HPDE6-E6E7 (cell line): Measurements from ENCODE around the gene CCDC93.
"Not testable (repeated sequence)": the region's sequence is repeated elsewhere in the genome, so short reads cannot be mapped to it uniquely, and the experiment has no call there.

ENCODE experiments used
- DNase-seq: peaks from one replicate; pipeline ENCODE4 v3.0.0; 2011; ENCODE audit warnings: missing footprints; ENCODE audit errors: extremely low spot score

Gene CCDC93

GRCh38 chr2:118046634-118047210, 32.9 kb upstream of the CCDC93 start:
- DNase-seq = peak; percentile 28

DNA sequence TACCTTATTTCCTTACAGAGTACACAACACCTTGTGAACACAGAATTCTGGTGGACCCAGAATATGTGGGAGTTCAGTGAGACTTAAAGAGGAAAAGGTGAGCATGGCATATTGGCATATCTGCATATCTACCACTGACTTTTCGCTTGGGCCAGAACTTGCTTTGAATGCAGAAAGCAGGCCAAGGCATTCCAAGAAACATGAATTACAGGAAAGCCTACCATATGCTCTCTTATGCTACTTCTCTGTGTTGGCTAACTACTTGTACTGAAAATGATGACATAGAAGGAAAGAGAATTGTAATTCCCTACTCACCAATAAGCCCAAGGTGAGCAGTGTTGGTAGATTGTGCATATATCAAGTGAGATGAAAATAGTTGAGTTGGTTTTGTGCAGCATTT, 31.4 kb upstream of the CCDC93 start:
- no peak for DNase-seq

GRCh38 chr2:118044854-118045253, 31.0 kb upstream of the CCDC93 start:
- no peak for DNase-seq

GRCh38 chr2:118044103-118044716, 30.3 kb upstream of the CCDC93 start:
- no peak for DNase-seq

DNA sequence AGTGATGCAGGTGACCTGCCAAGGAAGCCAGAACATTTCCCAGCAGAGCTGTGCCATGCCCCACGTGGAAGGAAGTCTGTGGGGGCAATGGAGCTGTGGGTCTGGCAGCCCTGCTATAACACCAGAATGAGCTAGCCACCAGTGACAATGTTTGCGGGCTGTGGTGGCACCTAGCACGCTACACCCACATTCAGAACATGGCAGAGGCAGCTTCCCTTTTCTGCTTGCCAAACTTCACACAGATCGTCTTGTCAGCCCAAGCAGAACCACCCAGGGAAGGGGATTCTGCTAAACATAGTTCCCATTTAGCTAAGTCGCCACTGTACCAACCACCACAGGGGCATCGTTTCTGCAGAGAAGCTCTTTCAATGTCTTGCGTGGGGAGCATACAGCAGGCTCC, 27.0 kb upstream of the CCDC93 start:
- DNase-seq = no peak

DNA sequence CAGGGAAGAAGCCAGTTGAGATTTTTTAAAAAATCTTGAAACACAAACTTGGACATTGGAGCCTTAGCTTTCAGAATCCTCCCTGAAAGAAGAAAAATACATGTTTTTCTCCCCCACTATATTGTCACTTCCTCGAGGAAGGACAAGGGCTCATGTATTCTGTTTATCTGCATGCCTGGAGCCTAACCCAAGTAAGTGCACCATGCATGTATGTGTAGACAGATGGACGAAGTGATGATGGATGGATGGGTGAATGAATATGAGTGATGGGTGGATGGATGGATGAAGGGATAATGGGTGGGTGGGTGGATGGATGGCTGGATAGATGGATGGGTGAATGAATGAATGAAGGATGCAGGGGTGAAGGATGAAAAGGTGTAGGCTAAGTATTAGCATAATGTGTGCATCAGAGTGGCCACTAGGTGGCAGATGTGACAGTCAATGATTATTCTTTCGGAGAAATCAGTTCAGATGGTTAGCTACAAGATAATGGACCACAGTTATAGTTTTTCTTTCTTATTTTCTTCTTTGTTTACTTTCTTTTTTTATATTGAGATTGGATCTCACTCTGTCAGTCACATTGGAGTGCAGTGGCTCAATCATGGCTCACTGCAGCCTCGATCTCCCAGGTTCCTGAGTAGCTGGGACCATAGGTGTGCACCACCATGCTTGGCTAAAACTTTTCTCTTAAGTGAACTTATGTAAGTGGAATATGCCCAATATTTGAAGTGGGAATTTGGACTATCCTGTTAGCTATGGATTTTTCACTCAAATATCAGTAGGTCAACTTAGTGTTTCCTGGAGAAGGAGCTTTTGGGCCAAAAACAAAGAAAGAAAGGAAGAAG, 18.5 kb upstream of the CCDC93 start:
- peak; percentile 31 for DNase-seq

DNA sequence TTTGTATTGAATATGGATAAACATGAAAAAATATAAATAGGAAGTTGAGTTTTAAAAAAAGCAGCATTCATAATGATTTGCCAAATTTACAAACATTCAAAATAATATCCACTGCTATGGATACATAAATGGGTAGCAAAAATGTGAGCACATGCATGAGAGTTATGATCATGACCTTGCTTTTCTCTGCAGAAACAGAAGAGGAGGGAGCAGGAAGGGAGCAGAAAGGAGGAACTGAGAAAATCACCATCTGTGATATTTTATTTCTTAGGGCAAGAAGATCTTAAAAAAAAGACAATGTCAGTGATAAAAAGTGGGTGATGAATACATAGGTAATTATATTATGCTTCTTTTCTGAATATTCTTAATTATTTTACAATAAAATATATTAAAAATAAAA, 17.7 kb upstream of the CCDC93 start:
- no peak for DNase-seq

GRCh38 chr2:118029025-118029424, 15.2 kb upstream of the CCDC93 start:
- DNase-seq = no peak

DNA sequence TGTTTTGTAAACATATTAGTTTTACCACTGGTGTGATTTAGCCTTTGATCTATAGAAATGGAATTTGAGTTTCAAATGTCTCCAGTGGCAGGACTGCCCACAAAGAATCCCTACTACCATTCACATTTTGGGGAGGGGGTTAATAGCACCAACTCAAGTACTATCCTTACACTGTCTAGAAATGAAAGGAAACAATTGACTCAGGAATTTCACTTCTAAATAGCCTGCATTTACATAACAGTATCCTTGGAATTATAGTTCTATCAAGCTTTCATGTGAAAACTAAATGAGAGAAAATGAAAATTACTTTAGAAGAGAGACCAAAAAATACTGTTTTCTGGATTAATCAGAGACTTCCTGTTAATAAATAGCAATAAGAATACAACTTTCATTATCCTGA, 7.5 kb upstream of the CCDC93 start:
- DNase-seq = no peak

DNA sequence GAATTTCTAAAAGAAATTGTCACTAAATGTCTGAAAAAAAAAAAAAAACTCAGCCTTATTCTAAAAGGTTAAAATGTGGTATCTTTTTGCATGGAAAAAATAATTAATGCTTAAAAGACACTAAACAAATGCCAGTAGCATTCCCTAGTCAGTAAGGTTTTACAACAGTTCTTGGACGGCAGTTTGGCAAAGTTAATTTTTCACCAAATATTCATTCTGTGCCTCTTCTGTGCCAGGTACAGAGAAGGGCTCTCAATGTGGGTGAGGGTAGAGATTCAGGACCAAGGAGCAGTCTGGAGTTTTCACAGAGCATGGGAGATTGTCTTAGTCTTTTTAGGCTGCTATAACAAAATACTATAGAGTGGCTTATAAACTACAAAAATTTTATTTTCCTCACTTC, 6.0 kb upstream of the CCDC93 start:
- no peak for DNase-seq

GRCh38 chr2:118016911-118017310, 3.0 kb upstream of the CCDC93 start:
- no peak for DNase-seq

DNA sequence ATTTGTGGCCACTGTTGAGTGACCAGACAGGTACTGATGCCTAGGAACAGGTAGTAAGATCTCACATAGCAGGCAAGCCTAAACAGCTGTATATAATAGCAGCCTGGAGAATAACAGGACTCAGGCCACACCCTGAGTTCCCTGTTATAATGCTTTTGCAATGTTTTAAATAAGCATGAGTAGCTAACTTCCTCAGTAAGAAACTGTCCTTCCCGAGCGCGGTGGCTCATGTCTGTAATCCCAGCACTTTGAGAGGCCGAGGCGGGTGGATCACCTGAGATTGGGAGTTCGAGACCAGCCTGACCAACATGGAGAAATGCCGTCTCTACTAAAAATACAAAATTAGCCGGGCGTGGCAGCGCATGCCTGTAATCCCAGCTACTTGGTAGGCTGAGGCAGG, 1.9 kb upstream of the CCDC93 start:
- not testable (repeated sequence) for DNase-seq

GRCh38 chr2:118014492-118014824, 588 bp upstream of the CCDC93 start:
- no peak for DNase-seq

DNA sequence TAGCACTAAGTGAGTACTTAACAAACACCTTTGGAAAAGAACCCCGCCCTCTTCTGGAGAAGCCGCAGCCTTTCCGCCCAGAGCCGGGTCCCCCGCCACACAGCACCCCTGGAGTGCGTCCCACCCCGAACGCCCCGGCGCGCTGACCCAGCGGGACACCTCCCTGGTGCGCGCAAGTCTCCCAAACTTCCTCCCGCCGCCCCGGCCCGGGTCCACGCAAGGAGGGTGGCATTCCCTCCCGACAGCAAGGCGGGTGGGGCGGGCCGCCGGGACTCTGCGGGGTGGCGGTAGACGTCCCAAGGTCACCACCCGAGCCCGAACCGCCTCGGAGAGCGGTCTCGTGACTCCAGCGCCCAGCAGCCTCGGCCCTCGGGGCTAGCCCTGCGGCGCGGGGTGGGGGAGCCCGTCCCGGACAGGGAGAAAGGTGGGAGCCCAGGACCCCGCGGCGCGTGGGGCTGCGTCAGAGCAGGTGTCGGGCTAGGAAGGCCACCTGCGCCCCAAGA, 598 bp downstream of the CCDC93 start:
- DNase-seq = peak; percentile 46

DNA sequence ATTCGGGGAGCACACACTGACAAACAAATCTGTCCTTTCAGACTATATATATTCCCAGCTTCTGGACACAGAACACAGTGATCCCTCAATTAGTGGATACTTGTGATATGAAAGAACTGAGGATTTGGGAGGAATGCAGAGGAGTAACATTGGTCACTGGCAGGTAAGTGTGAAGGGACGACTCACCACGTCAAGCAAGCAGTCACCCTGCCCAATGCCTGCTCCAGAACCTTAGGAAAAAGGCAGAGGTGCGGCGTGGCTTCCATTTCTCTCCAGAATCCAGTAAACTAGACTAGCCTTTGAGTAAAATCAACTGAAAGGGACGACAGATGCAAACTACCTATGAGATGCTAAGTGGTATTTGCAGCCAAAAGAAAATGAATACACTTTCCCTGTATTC, 1.1 kb downstream of the CCDC93 start:
- no peak for DNase-seq

DNA sequence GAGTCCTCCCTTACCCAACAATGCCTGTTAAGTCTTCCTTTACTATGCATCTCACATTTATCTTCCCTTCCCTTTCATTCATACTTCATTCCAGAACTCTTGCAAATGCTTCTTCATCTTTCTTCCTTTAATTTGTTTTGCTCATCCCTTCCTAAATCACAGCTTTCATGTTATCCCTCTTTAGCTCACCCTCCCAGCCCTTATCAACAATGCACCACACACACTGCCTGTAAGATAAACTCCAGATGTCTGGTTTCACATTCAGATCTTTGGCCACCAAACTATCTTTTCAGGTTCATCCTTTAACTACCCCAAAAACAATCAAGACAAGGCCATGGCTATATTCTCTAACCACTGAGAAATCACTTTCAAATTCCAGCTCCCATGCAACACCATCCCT, 3.4 kb downstream of the CCDC93 start:
- DNase-seq = no peak

GRCh38 chr2:118006861-118007260, 7.0 kb downstream of the CCDC93 start:
- no peak for DNase-seq

DNA sequence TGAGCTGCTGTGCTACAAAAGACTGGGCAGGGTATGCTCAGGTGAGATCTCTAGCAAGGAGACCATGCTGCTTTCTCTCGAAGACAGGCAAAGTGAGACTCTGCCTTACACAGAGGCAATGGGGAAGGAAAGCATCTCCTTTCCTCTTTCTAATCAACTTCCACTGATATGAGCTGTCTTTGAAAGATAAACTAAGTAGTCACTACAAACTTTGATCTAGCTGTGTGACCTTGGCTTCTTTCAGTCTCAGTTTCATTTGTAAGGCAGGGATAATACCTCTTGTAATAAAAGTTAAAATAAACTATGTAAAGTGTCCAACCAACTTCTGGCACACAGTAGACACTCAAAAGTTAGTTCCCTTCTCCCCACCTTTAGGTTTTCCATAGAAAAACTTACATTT, 7.5 kb downstream of the CCDC93 start:
- no peak for DNase-seq

- peak; percentile 34 for DNase-seq
Observed at GRCh38 chr2:118003396-118003824, 10.5 kb downstream of the CCDC93 start.

- DNase-seq = no peak
Observed at GRCh38 chr2:118000041-118000440, 13.8 kb downstream of the CCDC93 start.

DNA sequence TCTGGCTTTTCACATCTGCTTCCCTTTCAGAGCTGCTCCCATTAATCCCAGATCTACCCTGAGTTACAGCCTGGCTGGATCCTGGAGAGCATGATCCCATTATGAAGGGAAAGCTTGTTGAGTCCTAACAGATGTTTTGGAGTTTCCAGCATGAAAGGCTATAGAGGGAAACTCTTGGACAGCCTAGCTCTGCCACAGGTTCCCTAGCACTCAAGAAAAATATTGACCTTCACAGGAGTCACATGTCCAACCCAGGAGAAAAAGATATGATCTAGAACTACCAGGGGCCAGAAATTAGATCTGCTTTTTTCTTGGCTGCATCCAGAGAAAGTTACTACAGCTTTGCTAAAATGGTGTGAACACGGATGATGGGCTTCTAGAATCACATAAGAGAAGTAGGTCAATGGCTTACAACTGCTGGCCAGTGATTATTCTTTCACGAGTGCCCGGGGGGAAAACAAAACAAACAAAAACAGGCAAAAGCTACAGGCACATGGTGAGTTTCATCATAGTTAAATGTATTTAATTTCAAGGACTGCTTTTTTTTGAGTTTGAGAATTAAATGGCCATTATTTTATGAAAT, 15.9 kb downstream of the CCDC93 start:
- no peak for DNase-seq

GRCh38 chr2:117996525-117996924, 17.3 kb downstream of the CCDC93 start:
- no peak for DNase-seq

DNA sequence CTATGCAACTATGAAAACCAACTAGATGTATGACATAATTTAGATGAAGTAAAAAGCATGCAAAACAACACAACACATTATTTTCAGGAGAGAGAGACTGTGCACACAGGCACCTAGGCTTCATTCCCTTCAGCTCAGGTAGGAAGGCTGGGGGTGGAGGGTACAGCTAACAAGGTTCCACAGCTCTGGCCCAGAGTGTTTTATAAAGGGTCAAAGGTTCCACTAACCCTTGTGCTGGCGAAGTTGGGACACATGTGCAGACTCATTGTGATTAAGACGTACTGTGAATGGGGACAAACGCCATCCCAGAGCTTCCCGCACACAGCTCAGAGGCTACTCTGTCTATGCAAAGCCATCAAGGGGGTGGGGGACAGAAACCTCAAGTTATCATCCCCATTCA, 19.1 kb downstream of the CCDC93 start:
- no peak for DNase-seq
